Measurements from ENCODE around the gene TRMU. TPM values are rescaled to one million over a fixed set of nuclear protein-coding genes. Genes with fewer than 3 reads are reported as not detected.

The TRMU gene
- total RNA-seq, 3 donors from 2014 or later, result 40.5 to 41.5 (median 41.2) TPM

DNA sequence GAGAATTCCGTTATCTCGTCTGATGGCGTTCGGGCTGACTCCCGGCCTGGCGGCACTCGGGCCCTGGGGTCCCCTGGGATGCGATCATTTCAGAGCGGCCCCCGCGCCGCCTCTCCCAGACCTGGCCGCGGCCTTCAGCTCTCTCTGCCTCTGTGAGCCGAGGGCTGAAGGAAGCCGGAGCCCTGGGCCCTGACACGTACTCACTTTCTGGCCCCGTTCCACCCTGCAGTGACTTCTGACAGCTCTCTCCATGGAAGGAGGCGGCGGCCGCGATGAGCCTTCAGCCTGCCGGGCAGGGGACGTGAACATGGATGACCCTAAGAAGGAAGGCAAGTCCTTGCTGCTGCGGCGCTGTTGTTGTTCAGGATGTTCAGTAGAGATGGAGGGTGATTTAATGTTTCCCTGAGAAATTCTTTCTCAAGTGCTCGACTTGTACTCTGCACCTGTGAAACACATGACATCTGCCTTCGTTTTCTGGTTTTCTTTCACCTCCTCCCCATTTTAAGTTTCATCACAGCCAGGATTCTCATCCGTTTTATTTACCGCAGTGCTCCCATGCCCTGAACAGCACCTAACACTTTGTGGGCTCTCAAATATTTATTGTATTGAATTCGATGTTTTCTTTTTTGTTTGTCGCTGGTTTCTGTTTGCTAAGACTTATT lies 38.2 kb upstream of the TRMU start:
- Histone ChIP-seq H3K4me1 (ENCODE audit: low read depth) (peaks cover 19% of the 10 kb centered on the region), H3K4me3 (no peak overlapping the region), H3K9me3 (no peaks in the 10 kb centered on the region), H3K36me3 (ENCODE audit: low read depth) (peaks cover 4% of the 10 kb centered on the region)
- DNase-seq (peak in 1 of 3 donors; percentile 31), ATAC-seq (peak; percentile 5)
- intact Hi-C loops (cut with DNase I, micrococcal nuclease), result loop anchor here in 1 of 2 donors (10.0 kb wide), 1 partner anchor 302 kb away; no protein-coding TSS in a partner anchor
- TF ChIP-seq, protein P1, sequence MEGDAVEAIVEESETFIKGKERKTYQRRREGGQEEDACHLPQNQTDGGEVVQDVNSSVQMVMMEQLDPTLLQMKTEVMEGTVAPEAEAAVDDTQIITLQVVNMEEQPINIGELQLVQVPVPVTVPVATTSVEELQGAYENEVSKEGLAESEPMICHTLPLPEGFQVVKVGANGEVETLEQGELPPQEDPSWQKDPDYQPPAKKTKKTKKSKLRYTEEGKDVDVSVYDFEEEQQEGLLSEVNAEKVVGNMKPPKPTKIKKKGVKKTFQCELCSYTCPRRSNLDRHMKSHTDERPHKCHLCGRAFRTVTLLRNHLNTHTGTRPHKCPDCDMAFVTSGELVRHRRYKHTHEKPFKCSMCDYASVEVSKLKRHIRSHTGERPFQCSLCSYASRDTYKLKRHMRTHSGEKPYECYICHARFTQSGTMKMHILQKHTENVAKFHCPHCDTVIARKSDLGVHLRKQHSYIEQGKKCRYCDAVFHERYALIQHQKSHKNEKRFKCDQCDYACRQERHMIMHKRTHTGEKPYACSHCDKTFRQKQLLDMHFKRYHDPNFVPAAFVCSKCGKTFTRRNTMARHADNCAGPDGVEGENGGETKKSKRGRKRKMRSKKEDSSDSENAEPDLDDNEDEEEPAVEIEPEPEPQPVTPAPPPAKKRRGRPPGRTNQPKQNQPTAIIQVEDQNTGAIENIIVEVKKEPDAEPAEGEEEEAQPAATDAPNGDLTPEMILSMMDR (IDR thresholded peaks at IDR 0.05), result no peak

GRCh38 chr22:46299101-46299500 lies 36.4 kb upstream of the TRMU start:
- intact Hi-C loops (cut with DNase I, micrococcal nuclease), result loop anchor here in 1 of 2 donors (10.0 kb wide), 1 partner anchor 304 kb away; no protein-coding TSS in a partner anchor
- no peak overlapping the region for H3K4me3 ChIP-seq
- ATAC-seq (no peak), DNase-seq (no peak)
- no peaks in the 10 kb centered on the region for H3K9me3 ChIP-seq
- H3K4me1 ChIP-seq (ENCODE audit: low read depth), result peaks cover 19% of the 10 kb centered on the region
- no peaks in the 10 kb centered on the region for H3K36me3 ChIP-seq (ENCODE audit: low read depth)
- TF ChIP-seq, protein P1 (IDR thresholded peaks at IDR 0.05), result no peak

DNA sequence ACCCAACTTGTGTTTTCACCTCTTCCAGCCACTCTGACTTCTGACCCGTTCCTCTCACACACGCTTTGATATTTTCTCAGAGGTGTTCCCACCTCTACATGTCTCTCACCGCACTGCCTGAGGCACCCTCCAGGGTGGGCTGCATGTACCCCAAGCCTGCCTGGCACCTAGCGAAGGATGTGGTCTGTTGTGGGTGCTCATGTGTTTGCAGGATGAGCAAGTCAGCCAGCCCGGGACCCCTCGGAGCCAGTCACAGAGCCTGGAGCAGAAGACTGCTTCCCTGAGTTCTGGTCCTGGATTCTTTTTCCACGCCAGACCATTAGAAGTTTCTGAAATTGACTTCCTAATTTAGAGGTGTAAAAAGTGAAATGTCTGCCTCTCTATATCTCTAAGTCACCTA lies 35.0 kb upstream of the TRMU start:
- no peaks in the 10 kb centered on the region for H3K36me3 ChIP-seq (ENCODE audit: low read depth)
- TF ChIP-seq, protein P1 (IDR thresholded peaks at IDR 0.05), result no peak
- peaks cover 17% of the 10 kb centered on the region for H3K4me1 ChIP-seq (ENCODE audit: low read depth)
- intact Hi-C loops (cut with DNase I, micrococcal nuclease), result no loop called here
- H3K4me3 ChIP-seq, result no peak overlapping the region
- DNase-seq, result no peak
- ATAC-seq, result no peak
- H3K9me3 ChIP-seq, result no peaks in the 10 kb centered on the region

GRCh38 chr22:46303347-46303965 lies 32.1 kb upstream of the TRMU start:
- ATAC-seq, result no peak
- intact Hi-C loops (cut with DNase I, micrococcal nuclease), result no loop called here
- Histone ChIP-seq H3K9me3 (no peaks in the 10 kb centered on the region), H3K4me3 (no peak overlapping the region), H3K4me1 (ENCODE audit: low read depth) (no peaks in the 10 kb centered on the region), H3K36me3 (ENCODE audit: low read depth) (no peaks in the 10 kb centered on the region)
- no peak for DNase-seq
- TF ChIP-seq, protein P1 (IDR thresholded peaks at IDR 0.05), result no peak

GRCh38 chr22:46308283-46308988 lies 27.1 kb upstream of the TRMU start:
- H3K36me3 ChIP-seq (ENCODE audit: low read depth), result no peaks in the 10 kb centered on the region
- H3K4me3 ChIP-seq, result no peak overlapping the region
- no peaks in the 10 kb centered on the region for H3K9me3 ChIP-seq
- DNase-seq (no peak), ATAC-seq (no peak)
- TF ChIP-seq, protein P1 (IDR thresholded peaks at IDR 0.05), result no peak
- intact Hi-C loops (cut with DNase I, micrococcal nuclease), result no loop called here
- no peaks in the 10 kb centered on the region for H3K4me1 ChIP-seq (ENCODE audit: low read depth)
